HepG2 (cell line): ENCODE measurements around the gene PRKAG1. TPM values are rescaled to one million over a fixed set of nuclear protein-coding genes. Genes with fewer than 3 reads are reported as not detected.

ENCODE experiments used
- ARID4A ChIP-seq: sonication (generic); formaldehyde crosslinking; IDR thresholded peaks from 2 replicates; pipeline ENCODE4 v1.5.0; 2020; ENCODE audit warnings: mild to moderate bottlenecking, missing genetic modification reagents, borderline replicate concordance
- BCLAF1 ChIP-seq: fragments of 450-650 bp; IDR thresholded peaks from 2 replicates; pipeline ENCODE4 v1.6.1; 2017; ENCODE audit warnings: mild to moderate bottlenecking
- CEBPZ ChIP-seq: IDR thresholded peaks from 2 replicates; pipeline ENCODE4 v1.6.1; 2012; ENCODE audit warnings: low read length, improper control_type of control experiment
- KAT8 ChIP-seq: IDR thresholded peaks from 2 replicates; pipeline ENCODE4 v1.6.1; 2016; ENCODE audit warnings: missing genetic modification reagents, missing compliant biosample characterization
- POLR2G ChIP-seq: fragments of 200-400 bp; formaldehyde crosslinking; IDR thresholded peaks from 2 replicates; pipeline ENCODE4 v1.6.1; 2018; ENCODE audit warnings: mild to moderate bottlenecking, low read depth, low read length, moderate library complexity
- RFX3 ChIP-seq: IDR thresholded peaks from 2 replicates; pipeline ENCODE4 v1.6.1; 2016; ENCODE audit warnings: missing biosample characterization, missing genetic modification reagents
- ZBTB20 ChIP-seq: sonication (generic); formaldehyde crosslinking; IDR thresholded peaks from 2 replicates; pipeline ENCODE4 v1.8.1; 2023; ENCODE audit warnings: missing genetic modification reagents, low read depth, mild to moderate bottlenecking, borderline replicate concordance
- ZNF260 ChIP-seq: sonication (generic); formaldehyde crosslinking; IDR thresholded peaks from 2 replicates; pipeline ENCODE4 v1.4.0; 2020; ENCODE audit warnings: missing genetic modification reagents, low read depth, mild to moderate bottlenecking, borderline replicate concordance
- polyA plus RNA-seq, 8 experiments: library from polyadenylated mRNA; depleted of rRNA in 3 of 8; stranded (reverse) in 7 of 8; unstranded in 1 of 8; fragments of >200 nt; fragmentation: Illumina TruSeq in 4 of 8; extraction: Trizol in 4 of 8; gene quantifications; 2 replicates each; pipeline versions ENCODE4 v1.2.1 to v1.2.3, GENCODE V29; 2011 to 2016; ENCODE audit warnings: low read depth in 4 of 8, missing spikeins in 1 of 8, mixed read lengths in 1 of 8; ENCODE audit not compliant: insufficient read depth in 1 of 8
- total RNA-seq, 5 experiments: library from RNA; depleted of rRNA; stranded (reverse); fragments of >200 nt; fragmentation: Illumina TruSeq; extraction: Trizol; gene quantifications; 2 replicates each; pipeline ENCODE4 v1.2.3, GENCODE V29; 2016; ENCODE audit warnings: low read depth in 1 of 5
- TF ChIP-seq, protein P1 (sequence below): sonication (generic); formaldehyde crosslinking; IDR thresholded peaks from 2 replicates; pipeline ENCODE4 v1.4.0; 2020; ENCODE audit warnings: missing genetic modification reagents

The PRKAG1 gene
- total and polyA plus RNA-seq, 2 of the 13 experiments (the other 11 are each of a cell fraction or from before 2014, with no cell fraction given), result 26.1 to 32.8 TPM

- TF ChIP-seq ARID4A (CRISPR knock-in tag) (no peak), CEBPZ (no peak), ZNF260 (CRISPR knock-in tag) (no peak), BCLAF1 (no peak), ZBTB20 (CRISPR knock-in tag) (no peak), KAT8 (CRISPR knock-in tag) (no peak), RFX3 (CRISPR knock-in tag) (no peak), POLR2G (no peak)
- TF ChIP-seq, protein P1, sequence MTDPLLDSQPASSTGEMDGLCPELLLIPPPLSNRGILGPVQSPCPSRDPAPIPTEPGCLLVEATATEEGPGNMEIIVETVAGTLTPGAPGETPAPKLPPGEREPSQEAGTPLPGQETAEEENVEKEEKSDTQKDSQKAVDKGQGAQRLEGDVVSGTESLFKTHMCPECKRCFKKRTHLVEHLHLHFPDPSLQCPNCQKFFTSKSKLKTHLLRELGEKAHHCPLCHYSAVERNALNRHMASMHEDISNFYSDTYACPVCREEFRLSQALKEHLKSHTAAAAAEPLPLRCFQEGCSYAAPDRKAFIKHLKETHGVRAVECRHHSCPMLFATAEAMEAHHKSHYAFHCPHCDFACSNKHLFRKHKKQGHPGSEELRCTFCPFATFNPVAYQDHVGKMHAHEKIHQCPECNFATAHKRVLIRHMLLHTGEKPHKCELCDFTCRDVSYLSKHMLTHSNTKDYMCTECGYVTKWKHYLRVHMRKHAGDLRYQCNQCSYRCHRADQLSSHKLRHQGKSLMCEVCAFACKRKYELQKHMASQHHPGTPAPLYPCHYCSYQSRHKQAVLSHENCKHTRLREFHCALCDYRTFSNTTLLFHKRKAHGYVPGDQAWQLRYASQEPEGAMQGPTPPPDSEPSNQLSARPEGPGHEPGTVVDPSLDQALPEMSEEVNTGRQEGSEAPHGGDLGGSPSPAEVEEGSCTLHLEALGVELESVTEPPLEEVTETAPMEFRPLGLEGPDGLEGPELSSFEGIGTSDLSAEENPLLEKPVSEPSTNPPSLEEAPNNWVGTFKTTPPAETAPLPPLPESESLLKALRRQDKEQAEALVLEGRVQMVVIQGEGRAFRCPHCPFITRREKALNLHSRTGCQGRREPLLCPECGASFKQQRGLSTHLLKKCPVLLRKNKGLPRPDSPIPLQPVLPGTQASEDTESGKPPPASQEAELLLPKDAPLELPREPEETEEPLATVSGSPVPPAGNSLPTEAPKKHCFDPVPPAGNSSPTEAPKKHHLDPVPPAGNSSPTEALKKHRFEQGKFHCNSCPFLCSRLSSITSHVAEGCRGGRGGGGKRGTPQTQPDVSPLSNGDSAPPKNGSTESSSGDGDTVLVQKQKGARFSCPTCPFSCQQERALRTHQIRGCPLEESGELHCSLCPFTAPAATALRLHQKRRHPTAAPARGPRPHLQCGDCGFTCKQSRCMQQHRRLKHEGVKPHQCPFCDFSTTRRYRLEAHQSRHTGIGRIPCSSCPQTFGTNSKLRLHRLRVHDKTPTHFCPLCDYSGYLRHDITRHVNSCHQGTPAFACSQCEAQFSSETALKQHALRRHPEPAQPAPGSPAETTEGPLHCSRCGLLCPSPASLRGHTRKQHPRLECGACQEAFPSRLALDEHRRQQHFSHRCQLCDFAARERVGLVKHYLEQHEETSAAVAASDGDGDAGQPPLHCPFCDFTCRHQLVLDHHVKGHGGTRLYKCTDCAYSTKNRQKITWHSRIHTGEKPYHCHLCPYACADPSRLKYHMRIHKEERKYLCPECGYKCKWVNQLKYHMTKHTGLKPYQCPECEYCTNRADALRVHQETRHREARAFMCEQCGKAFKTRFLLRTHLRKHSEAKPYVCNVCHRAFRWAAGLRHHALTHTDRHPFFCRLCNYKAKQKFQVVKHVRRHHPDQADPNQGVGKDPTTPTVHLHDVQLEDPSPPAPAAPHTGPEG (CRISPR knock-in tag), result no peak
These were observed 1.9 kb upstream of the PRKAG1 start (continued) for GRCh38 chr12:49020441-49020840.
